Karpas-422 (cell line): ENCODE measurements around the gene HNRNPAB. TPM values are rescaled to one million over a fixed set of nuclear protein-coding genes. Genes with fewer than 3 reads are reported as not detected.

Experiments
- DNase-seq: peaks from one replicate; pipeline ENCODE4 v3.0.0-alpha.2; 2015
- H2AFZ ChIP-seq: fragments of 200-600 bp; sonication (generic); 2 replicates; pipeline ENCODE4 v1.6.1; 2014; ENCODE audit warnings: antibody characterized with exemption, low read length, mixed read lengths
- H3K27ac ChIP-seq: fragments of 200-600 bp; sonication (generic); 2 replicates; pipeline ENCODE4 v1.5.1; 2014; ENCODE audit warnings: mild to moderate bottlenecking, low read length, moderate library complexity
- H3K27me3 ChIP-seq: fragments of 200-600 bp; sonication (generic); 2 replicates; pipeline ENCODE4 v1.6.1; 2014; ENCODE audit warnings: low read length, mixed read lengths
- H3K36me3 ChIP-seq: fragments of 200-600 bp; sonication (generic); 2 replicates; pipeline ENCODE4 v1.6.1; 2014; ENCODE audit warnings: low read length, mixed read lengths; ENCODE audit not compliant: insufficient read depth
- H3K4me1 ChIP-seq: fragments of 200-600 bp; sonication (generic); 2 replicates; pipeline ENCODE4 v1.6.1; 2014; ENCODE audit warnings: mild to moderate bottlenecking, low read length, mixed read lengths
- H3K4me2 ChIP-seq: fragments of 200-600 bp; sonication (generic); 2 replicates; pipeline ENCODE4 v1.6.1; 2014; ENCODE audit warnings: low read length, low read depth, mild to moderate bottlenecking; ENCODE audit not compliant: poor library complexity, severe bottlenecking
- H3K4me3 ChIP-seq: fragments of 200-600 bp; sonication (generic); 2 replicates; pipeline ENCODE4 v1.5.1; 2014; ENCODE audit warnings: mild to moderate bottlenecking, antibody characterized with exemption, low read length, mixed read lengths
- H3K79me2 ChIP-seq: fragments of 200-600 bp; sonication (generic); 2 replicates; pipeline ENCODE4 v1.6.1; 2014; ENCODE audit warnings: mild to moderate bottlenecking, low read length, mixed read lengths
- H3K9ac ChIP-seq: fragments of 200-600 bp; sonication (generic); 2 replicates; pipeline ENCODE4 v1.6.0; 2014; ENCODE audit warnings: low read length
- H3K9me2 ChIP-seq: fragments of 200-600 bp; sonication (generic), shearing (Covaris generic); replicated peaks from 2 replicates; pipeline ENCODE4 v1.6.0; 2014; ENCODE audit warnings: mild to moderate bottlenecking, low read length, moderate library complexity; ENCODE audit not compliant: insufficient read depth
- H3K9me3 ChIP-seq: fragments of 300-700, 200-600 bp; sonication (generic); 2 replicates; pipeline ENCODE4 v1.6.1; 2014; ENCODE audit warnings: low read length, mixed read lengths
- H4K20me1 ChIP-seq: fragments of 200-600 bp; sonication (generic); 2 replicates; pipeline ENCODE4 v1.6.1; 2014; ENCODE audit warnings: mild to moderate bottlenecking, antibody characterized with exemption, low read length, low read depth; ENCODE audit not compliant: insufficient read depth
- total RNA-seq: library from RNA; depleted of rRNA; stranded (reverse); fragments of >200 nt; shearing (Covaris generic); gene quantifications from 2 replicates; pipeline ENCODE4 v1.2.3, GENCODE V29; 2014; ENCODE audit warnings: low replicate concordance

HNRNPAB gene
- total RNA-seq, 1 experiment from 2014 or later, result 75.7 TPM

DNA sequence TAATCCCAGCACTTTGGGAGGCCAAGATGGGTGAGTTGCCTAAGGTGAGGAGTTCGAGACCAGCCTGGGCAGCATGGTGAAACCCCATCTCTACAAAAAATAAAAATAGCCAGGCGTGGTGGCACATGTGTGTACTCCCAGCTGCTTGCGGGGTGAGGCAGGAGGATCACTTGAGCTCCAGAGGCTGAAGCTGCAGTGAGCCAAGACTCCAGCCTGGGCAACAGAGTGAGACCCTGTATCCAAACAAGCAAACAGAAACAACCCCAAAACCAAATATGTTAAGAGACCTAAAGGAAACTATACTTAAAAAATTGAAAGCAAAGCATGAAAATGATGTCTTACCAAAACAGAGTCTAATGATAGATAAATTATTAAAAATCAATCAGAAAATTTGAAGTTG is 12.4 kb downstream of the HNRNPAB start:
- no peaks in the 10 kb centered on the region for H3K9me2 ChIP-seq
- H2AFZ ChIP-seq, result no peak overlapping the region
- H3K79me2 ChIP-seq, result no peaks in the 10 kb centered on the region
- no peaks in the 10 kb centered on the region for H3K27me3 ChIP-seq
- no peak for DNase-seq
- H3K27ac ChIP-seq, result peak overlapping the region; percentile 68
- no peaks in the 10 kb centered on the region for H3K9me3 ChIP-seq
- H3K9ac ChIP-seq, result 0 out of 2 replicates have a peak overlapping the region, but pooled peaks have one; percentile 4
- peaks cover 44% of the 10 kb centered on the region for H3K4me1 ChIP-seq
- no peak overlapping the region for H3K4me3 ChIP-seq
- H4K20me1 ChIP-seq, result peaks cover 13% of the 10 kb centered on the region
- peak overlapping the region; percentile 19 for H3K4me2 ChIP-seq
- H3K36me3 ChIP-seq, result peaks cover 20% of the 10 kb centered on the region; the same call in 1 of the 2 replicates

DNA sequence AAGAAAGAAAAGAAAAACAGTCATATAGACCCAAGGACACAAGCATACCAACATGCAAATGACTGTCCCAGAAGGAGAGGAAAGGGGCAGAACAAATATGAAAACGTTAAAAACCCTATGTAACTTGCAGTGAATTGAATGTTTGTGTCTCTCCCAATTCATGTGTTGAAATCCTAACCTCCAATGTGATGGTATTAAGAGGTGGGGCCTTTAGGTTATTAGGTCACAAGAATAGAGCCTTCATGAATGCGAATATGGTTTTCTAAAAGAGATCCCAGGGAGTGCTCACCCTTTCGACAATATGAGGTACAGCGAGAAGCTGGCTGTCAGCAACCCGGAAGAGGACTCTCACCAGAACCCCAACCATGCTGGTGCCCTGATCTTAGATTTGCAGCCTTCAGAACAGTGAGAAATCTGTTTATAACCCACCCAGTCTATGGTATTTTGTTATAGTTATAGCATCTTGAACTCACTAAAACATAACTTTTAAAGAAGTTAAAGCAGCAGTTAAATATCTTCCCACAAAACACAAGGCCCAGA is 14.0 kb downstream of the HNRNPAB start:
- Histone ChIP-seq H3K27ac (no peak overlapping the region), H3K9me3 (no peaks in the 10 kb centered on the region), H3K4me2 (no peak overlapping the region), H3K27me3 (no peaks in the 10 kb centered on the region), H3K36me3 (peaks cover 15% of the 10 kb centered on the region; the same call in 1 of the 2 replicates), H3K9me2 (no peaks in the 10 kb centered on the region), H3K4me1 (peaks cover 38% of the 10 kb centered on the region), H4K20me1 (peaks cover 6% of the 10 kb centered on the region; the same call in 1 of the 2 replicates), H3K4me3 (no peak overlapping the region), H3K79me2 (no peaks in the 10 kb centered on the region), H3K9ac (no peak overlapping the region), H2AFZ (no peak overlapping the region)
- DNase-seq, result no peak

- no peak overlapping the region for H3K4me3 ChIP-seq
- H3K4me2 ChIP-seq, result no peak overlapping the region
- no peak overlapping the region for H3K27ac ChIP-seq
- H2AFZ ChIP-seq, result no peak overlapping the region
- peaks cover 12% of the 10 kb centered on the region; the same call in 1 of the 2 replicates for H3K36me3 ChIP-seq
- H3K4me1 ChIP-seq, result peaks cover 33% of the 10 kb centered on the region
- H3K9me3 ChIP-seq, result no peaks in the 10 kb centered on the region
- H4K20me1 ChIP-seq, result peaks cover 6% of the 10 kb centered on the region; the same call in 1 of the 2 replicates
- no peaks in the 10 kb centered on the region for H3K27me3 ChIP-seq
- H3K9ac ChIP-seq, result no peak overlapping the region
- no peaks in the 10 kb centered on the region for H3K9me2 ChIP-seq
- no peaks in the 10 kb centered on the region for H3K79me2 ChIP-seq
- no peak for DNase-seq
Observed at GRCh38 chr5:178218827-178219226, 14.5 kb downstream of the HNRNPAB start.

GRCh38 chr5:178221282-178221681 is 16.9 kb downstream of the HNRNPAB start:
- Histone ChIP-seq H3K9ac (no peak overlapping the region), H3K36me3 (peaks cover 21% of the 10 kb centered on the region; the same call in 1 of the 2 replicates), H3K79me2 (no peaks in the 10 kb centered on the region), H3K4me2 (no peak overlapping the region), H3K4me1 (peaks cover 10% of the 10 kb centered on the region), H3K9me2 (no peaks in the 10 kb centered on the region), H3K4me3 (no peak overlapping the region), H3K27ac (no peak overlapping the region), H2AFZ (no peak overlapping the region), H3K27me3 (no peaks in the 10 kb centered on the region), H4K20me1 (peaks cover 6% of the 10 kb centered on the region; the same call in 1 of the 2 replicates), H3K9me3 (no peaks in the 10 kb centered on the region)
- DNase-seq, result no peak

DNA sequence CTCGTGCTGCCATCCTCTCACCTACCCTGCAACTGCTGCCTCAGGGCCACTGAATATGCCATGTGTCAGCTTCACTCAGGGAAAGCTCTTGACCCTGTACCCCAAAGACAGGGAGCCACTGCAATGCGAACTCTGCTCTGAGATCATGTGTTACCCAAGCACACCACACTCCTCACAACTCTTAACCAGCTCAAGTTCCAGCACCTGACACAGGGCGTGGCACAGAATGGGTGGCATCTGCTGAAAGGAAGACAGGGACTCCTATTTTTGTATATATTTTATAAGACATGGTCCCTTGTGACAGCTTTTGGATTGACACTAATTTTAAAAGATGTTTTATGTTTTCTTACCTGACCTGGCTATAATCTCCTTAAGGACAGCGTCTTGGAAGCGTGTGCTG is 17.5 kb downstream of the HNRNPAB start:
- Histone ChIP-seq H3K27me3 (no peaks in the 10 kb centered on the region), H3K4me1 (peaks cover 4% of the 10 kb centered on the region), H3K4me3 (no peak overlapping the region), H3K27ac (no peak overlapping the region), H3K9ac (no peak overlapping the region), H3K9me3 (no peaks in the 10 kb centered on the region), H3K36me3 (peaks cover 22% of the 10 kb centered on the region; the same call in 1 of the 2 replicates), H3K79me2 (no peaks in the 10 kb centered on the region), H3K9me2 (no peaks in the 10 kb centered on the region), H3K4me2 (no peak overlapping the region), H2AFZ (no peak overlapping the region), H4K20me1 (peaks cover 6% of the 10 kb centered on the region; the same call in 1 of the 2 replicates)
- DNase-seq, result no peak

GRCh38 chr5:178222292-178222691 is 18.0 kb downstream of the HNRNPAB start:
- H2AFZ ChIP-seq, result no peak overlapping the region
- no peak overlapping the region for H3K4me2 ChIP-seq
- H3K79me2 ChIP-seq, result peaks cover 3% of the 10 kb centered on the region
- no peak for DNase-seq
- no peak overlapping the region for H3K9ac ChIP-seq
- H3K9me3 ChIP-seq, result no peaks in the 10 kb centered on the region
- peaks cover 26% of the 10 kb centered on the region; the same call in 1 of the 2 replicates for H3K36me3 ChIP-seq
- H3K27ac ChIP-seq, result no peak overlapping the region
- no peaks in the 10 kb centered on the region; the same call in 1 of the 2 replicates for H3K4me1 ChIP-seq
- peaks cover 6% of the 10 kb centered on the region; the same call in 1 of the 2 replicates for H4K20me1 ChIP-seq
- H3K9me2 ChIP-seq, result no peaks in the 10 kb centered on the region
- H3K27me3 ChIP-seq, result no peaks in the 10 kb centered on the region
- H3K4me3 ChIP-seq, result no peak overlapping the region

DNA sequence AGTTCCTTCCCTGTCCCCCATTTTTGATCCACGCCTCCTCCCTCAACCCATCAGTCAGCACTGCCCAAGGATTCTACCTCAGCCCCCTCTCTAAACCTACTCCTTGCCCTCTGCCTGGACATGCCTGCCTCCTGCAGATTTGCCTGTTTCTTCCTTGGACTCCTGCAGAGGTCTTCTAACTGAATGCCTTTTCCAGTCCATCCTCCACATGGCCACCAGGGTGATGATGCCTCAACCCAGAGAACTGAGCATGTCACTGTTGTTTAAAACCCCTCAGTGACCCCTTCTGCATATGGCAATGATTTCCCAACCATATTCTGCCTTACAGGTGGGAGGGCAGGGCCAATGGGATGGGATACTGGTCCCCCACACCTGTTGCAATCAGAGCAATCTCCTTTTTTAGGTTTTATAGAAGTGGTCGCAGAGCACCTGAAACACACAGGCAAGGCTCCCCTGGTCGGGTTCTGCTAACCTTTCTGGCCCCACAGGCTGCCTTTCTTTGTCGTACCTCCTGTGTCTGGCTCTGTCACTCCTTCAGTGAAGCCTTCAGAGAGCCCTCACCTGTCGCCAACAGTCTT is 19.0 kb downstream of the HNRNPAB start:
- H3K36me3 ChIP-seq, result peaks cover 26% of the 10 kb centered on the region; the same call in 1 of the 2 replicates
- peaks cover 4% of the 10 kb centered on the region for H3K79me2 ChIP-seq
- DNase-seq, result no peak
- H2AFZ ChIP-seq, result no peak overlapping the region
- no peaks in the 10 kb centered on the region for H3K27me3 ChIP-seq
- H4K20me1 ChIP-seq, result peaks cover 6% of the 10 kb centered on the region; the same call in 1 of the 2 replicates
- H3K9me2 ChIP-seq, result no peaks in the 10 kb centered on the region
- H3K9me3 ChIP-seq, result no peaks in the 10 kb centered on the region
- no peak overlapping the region for H3K27ac ChIP-seq
- no peak overlapping the region for H3K9ac ChIP-seq
- H3K4me2 ChIP-seq, result no peak overlapping the region
- H3K4me3 ChIP-seq, result no peak overlapping the region
- H3K4me1 ChIP-seq, result no peaks in the 10 kb centered on the region

- no peak overlapping the region for H3K4me3 ChIP-seq
- H3K27ac ChIP-seq, result no peak overlapping the region
- no peak overlapping the region for H2AFZ ChIP-seq
- H3K4me2 ChIP-seq, result no peak overlapping the region
- H3K79me2 ChIP-seq, result peaks cover 4% of the 10 kb centered on the region
- peaks cover 26% of the 10 kb centered on the region; the same call in 1 of the 2 replicates for H3K36me3 ChIP-seq
- H3K27me3 ChIP-seq, result no peaks in the 10 kb centered on the region
- DNase-seq, result no peak
- H4K20me1 ChIP-seq, result peaks cover 6% of the 10 kb centered on the region; the same call in 1 of the 2 replicates
- H3K9ac ChIP-seq, result no peak overlapping the region
- no peaks in the 10 kb centered on the region for H3K9me2 ChIP-seq
- H3K4me1 ChIP-seq, result no peaks in the 10 kb centered on the region
- no peaks in the 10 kb centered on the region for H3K9me3 ChIP-seq
Observed at GRCh38 chr5:178223828-178224335, 19.5 kb downstream of the HNRNPAB start.
